Activated CD8-positive, alpha-beta memory T cell treated with anti-CD3 and anti-CD28 coated beads for 1 hour (primary cell): ENCODE data around the gene GCNT1.
"Not testable (repeated sequence)": the region's sequence is repeated elsewhere in the genome, so short reads cannot be mapped to it uniquely, and the experiment has no call there.

ENCODE experiments used
- DNase-seq, 2 donors: peaks; one replicate each; pipeline ENCODE4 v3.0.0-alpha.2; 2020; ENCODE audit warnings: low read depth in 1 of 2; ENCODE audit errors: extremely low read depth in 1 of 2

GCNT1 gene

DNA sequence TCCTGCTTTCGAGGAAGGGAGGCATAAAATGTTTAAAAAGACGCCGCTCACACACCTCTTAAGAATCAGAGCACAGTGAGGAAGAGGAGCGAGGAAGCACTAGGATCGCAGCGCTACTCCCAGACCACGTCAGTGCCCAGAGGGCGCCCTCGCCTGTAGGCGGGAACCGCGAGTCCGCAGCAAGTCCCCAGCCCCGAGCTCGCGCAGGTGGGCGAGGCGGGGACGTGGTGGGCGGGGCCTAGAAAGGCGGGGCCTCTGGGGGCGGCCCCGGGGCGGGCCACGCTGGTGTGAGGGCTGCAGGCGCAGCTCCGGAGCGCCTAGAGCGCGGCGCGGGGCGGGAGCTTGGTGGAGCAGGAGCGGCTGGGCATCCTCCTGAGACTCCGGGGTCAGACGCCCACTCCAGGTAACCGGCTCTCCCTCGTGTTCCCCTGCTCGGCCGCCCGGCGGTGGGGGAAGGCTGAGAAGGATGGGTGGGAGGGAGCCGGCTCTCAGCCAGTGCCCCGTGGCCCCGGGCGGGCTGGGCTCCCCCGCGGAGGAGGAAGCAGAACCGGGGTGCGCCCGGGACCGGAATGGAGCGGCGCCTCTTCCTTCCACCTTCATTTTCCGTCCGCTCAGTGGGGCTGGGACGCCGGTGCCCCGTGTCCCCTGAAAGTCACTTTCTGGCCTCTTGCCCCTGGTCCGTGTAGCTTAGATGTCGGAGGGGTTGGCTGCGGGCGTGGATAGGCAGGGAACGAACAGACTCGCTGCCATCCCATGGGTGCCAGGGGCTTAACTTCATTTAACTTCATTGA, at the start of gene GCNT1:
GCNT1 (plus strand) TSS at position 280 of the 791 bp plus-strand sequence. CDS start 43,200 bp downstream, outside the sequence.
- DNase-seq: peak; percentile 60 to 90

DNA sequence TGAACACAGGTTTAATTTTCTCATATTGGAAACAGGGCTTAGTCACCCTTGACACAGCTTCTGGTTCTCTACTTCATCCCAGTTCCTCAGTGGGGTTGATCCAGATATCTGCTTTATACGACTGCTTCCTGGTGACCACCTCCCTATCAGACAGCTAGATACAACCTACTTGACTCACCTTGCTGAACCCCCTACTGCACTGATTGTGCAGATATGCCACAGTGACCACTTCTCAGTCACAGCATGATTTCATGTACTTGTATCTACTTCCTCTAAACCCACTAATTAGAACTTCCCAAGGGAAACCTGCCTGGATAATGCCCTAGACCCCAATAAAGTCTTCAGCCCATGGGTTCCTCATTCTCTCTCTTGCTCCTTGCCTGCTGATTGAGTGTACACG, 46.3 kb upstream of the GCNT1 start:
- no peak for DNase-seq

DNA sequence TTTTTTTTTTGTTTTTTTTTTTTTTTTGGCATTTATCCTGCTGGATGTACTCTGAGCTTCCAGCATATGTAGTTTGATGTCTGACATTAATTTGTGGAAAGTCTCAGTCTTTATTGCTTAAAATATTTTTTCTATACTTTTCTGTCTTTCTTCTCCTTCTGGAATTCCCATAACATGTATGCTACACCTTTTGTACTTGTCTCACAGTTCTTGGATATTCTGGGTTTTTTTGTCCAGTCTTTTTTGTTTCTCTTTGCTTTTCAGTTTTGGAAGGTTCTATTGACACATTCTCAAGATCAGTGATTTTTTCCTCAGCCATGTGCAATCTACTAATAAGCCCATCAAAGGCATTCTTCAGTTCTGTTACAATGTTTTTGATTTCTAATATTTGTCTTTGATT, 45.3 kb upstream of the GCNT1 start:
- DNase-seq: no peak

- DNase-seq: no peak
Observed at GRCh38 chr9:76414661-76415060, 44.3 kb upstream of the GCNT1 start.

- no peak for DNase-seq
Observed at GRCh38 chr9:76415154-76415553, 43.8 kb upstream of the GCNT1 start.

DNA sequence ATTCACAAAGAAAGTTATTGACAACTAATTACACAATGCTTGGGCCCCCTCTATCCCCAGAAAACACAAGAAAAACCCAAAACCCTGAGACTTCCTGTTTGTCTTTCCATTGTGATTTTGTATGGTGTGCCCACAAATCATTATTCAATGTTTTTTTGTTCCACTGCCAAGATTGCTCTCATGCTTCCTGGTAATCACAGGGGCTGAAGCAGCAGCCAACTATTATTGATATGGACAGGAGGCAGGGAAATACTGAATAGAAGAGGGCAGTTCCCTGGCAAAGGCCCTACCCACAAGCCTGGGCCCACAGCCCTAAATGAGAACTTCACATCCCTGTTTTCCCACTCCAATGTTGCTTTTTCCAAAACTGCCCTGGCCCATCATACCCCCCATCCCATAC, 43.3 kb upstream of the GCNT1 start:
- no peak for DNase-seq

- no peak for DNase-seq
Observed at GRCh38 chr9:76417394-76417793, 41.6 kb upstream of the GCNT1 start.

- DNase-seq: no peak
Observed at GRCh38 chr9:76419782-76420380, 39.1 kb upstream of the GCNT1 start.

GRCh38 chr9:76423216-76424177, 35.5 kb upstream of the GCNT1 start:
- DNase-seq: no peak

- no peak for DNase-seq
Observed at GRCh38 chr9:76424491-76424890, 34.5 kb upstream of the GCNT1 start.

GRCh38 chr9:76425677-76426453, 33.1 kb upstream of the GCNT1 start:
- no peak for DNase-seq

DNA sequence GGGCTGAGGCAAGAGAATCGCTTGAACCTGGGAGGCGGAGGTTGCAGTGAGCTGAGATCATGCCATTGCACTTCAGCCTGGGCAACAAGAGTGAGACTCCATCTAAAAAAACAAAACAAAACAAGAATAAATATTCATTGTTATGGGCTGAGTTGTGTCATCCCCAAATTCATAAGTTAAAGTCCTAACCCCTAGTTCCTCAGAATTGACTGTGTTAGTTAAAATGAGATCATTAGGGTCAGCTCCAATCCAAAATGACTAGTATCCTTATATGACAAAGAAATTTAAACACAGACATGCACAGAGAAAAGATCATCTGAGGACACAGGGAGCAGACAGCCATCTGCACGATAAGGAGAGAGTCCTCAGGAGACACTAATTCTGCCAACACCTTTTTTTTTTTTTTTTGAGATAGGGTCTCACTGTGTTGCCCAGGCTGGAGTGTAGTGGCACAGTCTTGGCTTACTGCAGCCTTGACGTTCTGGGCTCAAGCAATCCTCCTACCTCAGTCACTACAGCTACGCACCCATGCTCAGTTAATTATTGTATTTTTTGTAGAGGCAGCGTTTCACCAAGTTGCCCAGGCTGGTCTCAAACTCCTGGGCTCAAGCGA, 32.1 kb upstream of the GCNT1 start:
- DNase-seq: no peak

- DNase-seq: no peak
Observed at GRCh38 chr9:76431601-76432000, 27.4 kb upstream of the GCNT1 start.

DNA sequence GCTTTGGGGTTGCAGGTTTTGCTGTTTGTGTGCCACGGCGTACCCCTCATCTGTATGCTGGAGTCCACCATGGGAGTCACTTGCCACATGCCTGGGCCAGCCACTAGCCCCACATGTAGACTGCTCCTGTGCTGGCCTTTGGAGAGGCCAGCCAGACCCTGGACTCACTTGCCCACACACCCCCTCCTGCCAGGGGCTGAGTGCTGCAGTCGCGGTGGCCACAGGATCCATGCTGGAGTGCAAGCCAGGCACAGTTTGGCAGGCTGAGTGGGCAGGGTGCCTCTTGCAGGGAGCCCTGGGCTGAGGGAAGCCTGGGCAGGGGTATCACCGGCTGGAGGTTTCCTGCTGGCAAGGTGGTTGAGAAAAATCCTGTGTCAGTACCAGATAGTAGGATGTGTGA, 25.6 kb upstream of the GCNT1 start:
- no peak for DNase-seq

DNA sequence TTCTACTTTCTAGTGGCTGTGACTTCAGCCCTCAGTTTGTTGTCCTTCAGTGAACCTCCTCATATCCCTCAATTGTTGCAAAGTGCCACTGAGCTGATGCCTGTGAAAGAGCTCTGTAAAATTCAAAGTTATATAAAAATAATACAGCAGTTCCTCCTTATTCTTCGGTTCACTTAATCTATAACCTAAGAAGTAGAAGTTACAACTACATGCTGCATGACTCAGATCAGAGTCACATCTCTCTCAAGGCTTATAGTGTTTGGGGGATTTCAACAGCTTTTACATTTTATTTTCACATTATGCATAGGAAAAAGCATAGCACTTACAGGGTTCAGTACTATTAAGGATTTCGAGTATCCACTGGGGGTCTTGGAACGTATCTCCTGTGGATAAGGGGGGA, 25.1 kb upstream of the GCNT1 start:
- no peak for DNase-seq

GRCh38 chr9:76434897-76435296, 24.1 kb upstream of the GCNT1 start:
- not testable (repeated sequence) for DNase-seq

- not testable (repeated sequence) for DNase-seq
Observed at GRCh38 chr9:76437017-76437699, 21.8 kb upstream of the GCNT1 start.

- DNase-seq: no peak
Observed at GRCh38 chr9:76438841-76439588, 20.0 kb upstream of the GCNT1 start.
